IMR-90 (cell line): ENCODE measurements around the gene OR4N2. TPM values are rescaled to one million over a fixed set of nuclear protein-coding genes. Genes with fewer than 3 reads are reported as not detected.
A peak's percentile ranks its signal among the peaks of the same experiment; 100 is the strongest.
"Not testable (repeated sequence)": the region's sequence is repeated elsewhere in the genome, so short reads cannot be mapped to it uniquely, and the experiment has no call there.

Experiments
- ATAC-seq: fragments of 200-7000 bp; cut with Tn5 transposase; 2 replicates; pipeline ENCODE4 v1.9.1; 2020; ENCODE audit warnings: low read depth, mild to moderate bottlenecking, moderate library complexity
- BruUV-seq: library from RNA; stranded (reverse); fragments of 400-500 nt; replicated peaks from 2 replicates; lab custom pipeline; 2021; lab: Mats Ljungman, UMichigan
- CTCF ChIA-PET: fragments of 300-600 bp; formaldehyde crosslinking; extraction: SDS; loops from one replicate; lab custom pipeline; 2021; ENCODE audit warnings: antibody characterized with exemption; lab: Yijun Ruan, JAX
- POLR2A ChIA-PET: fragments of 300-600 bp; sonication (Branson Sonifier 250); formaldehyde crosslinking; loops from one replicate; lab custom pipeline; 2022; ENCODE audit warnings: antibody characterized with exemption; ENCODE audit not compliant: unreplicated experiment; lab: Charles Lee
- DNase-seq: peaks from one replicate; pipeline ENCODE4 v3.0.0; 2013
- H2AFZ ChIP-seq: replicated peaks from 2 replicates; pipeline ENCODE3; 2013; ENCODE audit warnings: low read length, mild to moderate bottlenecking; ENCODE audit not compliant: poor library complexity
- H2AK5ac ChIP-seq: 2 replicates; pipeline ENCODE4 v1.6.1; 2013; ENCODE audit warnings: low read depth, low read length, inconsistent platforms
- H2AK9ac ChIP-seq: replicated peaks from 2 replicates; pipeline ENCODE3; 2013; ENCODE audit warnings: mild to moderate bottlenecking, low read depth, low read length, moderate library complexity; ENCODE audit not compliant: poor library complexity
- H2BK120ac ChIP-seq: 2 replicates; pipeline ENCODE4 v1.6.1; 2013; ENCODE audit warnings: low read depth, low read length, inconsistent platforms
- H2BK15ac ChIP-seq: 3 replicates; pipeline ENCODE4 v1.6.1; 2013; ENCODE audit warnings: low read depth, low read length, inconsistent platforms
- H2BK20ac ChIP-seq: 2 replicates; pipeline ENCODE4 v1.6.1; 2013; ENCODE audit warnings: low read depth, mild to moderate bottlenecking, inconsistent platforms, low read length, moderate library complexity
- H2BK5ac ChIP-seq: 2 replicates; pipeline ENCODE4 v1.6.1; 2013; ENCODE audit warnings: mild to moderate bottlenecking, low read depth, low read length, inconsistent platforms; ENCODE audit not compliant: poor library complexity, severe bottlenecking
- H3K14ac ChIP-seq: replicated peaks from 2 replicates; pipeline ENCODE4 v1.6.1; 2013; ENCODE audit warnings: low read depth, low read length, inconsistent platforms
- H3K18ac ChIP-seq: 2 replicates; pipeline ENCODE4 v1.6.1; 2013; ENCODE audit warnings: low read depth, low read length, control low read depth
- H3K23ac ChIP-seq: 2 replicates; pipeline ENCODE4 v1.6.1; 2013; ENCODE audit warnings: low read depth, low read length, inconsistent platforms
- H3K27ac ChIP-seq: 2 replicates; pipeline ENCODE4 v1.5.1; 2013; ENCODE audit warnings: mild to moderate bottlenecking, control low read depth, low read length; ENCODE audit not compliant: insufficient read depth
- H3K27me3 ChIP-seq: 2 replicates; pipeline ENCODE4 v1.6.1; 2013; ENCODE audit warnings: low read length; ENCODE audit not compliant: control insufficient read depth, insufficient read depth
- H3K36me3 ChIP-seq: 2 replicates; pipeline ENCODE4 v1.6.1; 2013; ENCODE audit warnings: low read length, mixed read lengths; ENCODE audit not compliant: control insufficient read depth, insufficient read depth
- H3K4ac ChIP-seq: 2 replicates; pipeline ENCODE4 v1.6.1; 2013; ENCODE audit warnings: low read depth, low read length, inconsistent platforms
- H3K4me1 ChIP-seq: 2 replicates; pipeline ENCODE4 v1.6.1; 2013; ENCODE audit warnings: low read length, mixed read lengths; ENCODE audit not compliant: control insufficient read depth, insufficient read depth
- H3K4me2 ChIP-seq: 2 replicates; pipeline ENCODE4 v1.6.1; 2013; ENCODE audit warnings: low read depth, mild to moderate bottlenecking, control low read depth, low read length, moderate library complexity
- H3K4me3 ChIP-seq: 2 replicates; pipeline ENCODE4 v1.5.1; 2013; ENCODE audit warnings: low read depth, mild to moderate bottlenecking, control low read depth, low read length, moderate library complexity; ENCODE audit not compliant: insufficient read depth
- H3K56ac ChIP-seq: 2 replicates; pipeline ENCODE4 v1.6.1; 2013; ENCODE audit warnings: low read length, inconsistent platforms; ENCODE audit not compliant: insufficient read depth; ENCODE audit errors: extremely low read depth
- H3K79me1 ChIP-seq, 2 experiments: 2 replicates each; pipeline ENCODE4 v1.6.1; 2013; ENCODE audit warnings: low read length in 2 of 2, inconsistent platforms in 1 of 2, low read depth in 1 of 2
- H3K9ac ChIP-seq: 2 replicates; pipeline ENCODE4 v1.6.1; 2013; ENCODE audit warnings: low read depth, low read length, control low read depth
- H3K9me1 ChIP-seq: 2 replicates; pipeline ENCODE4 v1.6.1; 2013; ENCODE audit warnings: low read length, inconsistent platforms; ENCODE audit not compliant: insufficient read depth
- H3K9me3 ChIP-seq: 2 replicates; pipeline ENCODE4 v1.6.1; 2013; ENCODE audit warnings: low read length; ENCODE audit not compliant: control insufficient read depth, insufficient read depth
- H4K20me1 ChIP-seq: 2 replicates; pipeline ENCODE4 v1.6.1; 2013; ENCODE audit warnings: low read length, inconsistent platforms; ENCODE audit not compliant: insufficient read depth
- H4K5ac ChIP-seq: 2 replicates; pipeline ENCODE4 v1.6.1; 2013; ENCODE audit warnings: mild to moderate bottlenecking, low read depth, low read length, control low read depth
- H4K8ac ChIP-seq, 2 experiments: 2 replicates each; pipeline ENCODE4 v1.6.1; 2013; ENCODE audit warnings: low read depth in 2 of 2, low read length in 2 of 2, control low read depth in 1 of 2, inconsistent platforms in 1 of 2
- H4K91ac ChIP-seq: 2 replicates; pipeline ENCODE4 v1.6.1; 2013; ENCODE audit warnings: low read depth, low read length, inconsistent platforms; ENCODE audit not compliant: insufficient read depth
- WGBS, 2 experiments: methylation state at CpG; one replicate each; pipeline versions ENCODE4 v1.1.5 to v1.1.7; 2013; ENCODE audit warnings: missing lambda C conversion rate in 2 of 2; ENCODE audit not compliant: insufficient read length in 1 of 2; ENCODE audit errors: extremely low coverage in 2 of 2; 5-methylcytosine and 5-hydroxymethylcytosine counted together
- dilution Hi-C: fragments of 300-500 bp; cut with HindIII; formaldehyde crosslinking; loops from one replicate; pipeline ENCODE4 v1.14.3; 2018; ENCODE audit warnings: low sequenced_read_pairs; ENCODE audit not compliant: unreplicated experiment
- in situ Hi-C: fragments of 300-500 bp; cut with MboI; formaldehyde crosslinking; loops from 3 replicates; pipeline ENCODE4 v1.14.3; 2019; ENCODE audit warnings: low sequenced_read_pairs, inconsistent platforms, mixed read lengths
- intact Hi-C: fragments of 100-400 bp; cut with micrococcal nuclease; formaldehyde crosslinking; loops from 2 replicates; pipeline ENCODE4 v1.10.0; 2022
- polyA plus RNA-seq, 3 experiments: library from polyadenylated mRNA; depleted of rRNA; stranded (reverse); fragments of >200 nt; gene quantifications; 2 replicates each; pipeline ENCODE4 v1.2.3, GENCODE V29; 2012; ENCODE audit warnings: low replicate concordance in 1 of 3
- total RNA-seq: library from RNA; depleted of rRNA; stranded (reverse); fragments of >200 nt; gene quantifications from 2 replicates; pipeline ENCODE4 v1.2.3, GENCODE V29; 2012

The OR4N2 gene
- total and polyA plus RNA-seq, 2 of the 4 experiments (the other 2 are of a cell fraction), result not detected

DNA sequence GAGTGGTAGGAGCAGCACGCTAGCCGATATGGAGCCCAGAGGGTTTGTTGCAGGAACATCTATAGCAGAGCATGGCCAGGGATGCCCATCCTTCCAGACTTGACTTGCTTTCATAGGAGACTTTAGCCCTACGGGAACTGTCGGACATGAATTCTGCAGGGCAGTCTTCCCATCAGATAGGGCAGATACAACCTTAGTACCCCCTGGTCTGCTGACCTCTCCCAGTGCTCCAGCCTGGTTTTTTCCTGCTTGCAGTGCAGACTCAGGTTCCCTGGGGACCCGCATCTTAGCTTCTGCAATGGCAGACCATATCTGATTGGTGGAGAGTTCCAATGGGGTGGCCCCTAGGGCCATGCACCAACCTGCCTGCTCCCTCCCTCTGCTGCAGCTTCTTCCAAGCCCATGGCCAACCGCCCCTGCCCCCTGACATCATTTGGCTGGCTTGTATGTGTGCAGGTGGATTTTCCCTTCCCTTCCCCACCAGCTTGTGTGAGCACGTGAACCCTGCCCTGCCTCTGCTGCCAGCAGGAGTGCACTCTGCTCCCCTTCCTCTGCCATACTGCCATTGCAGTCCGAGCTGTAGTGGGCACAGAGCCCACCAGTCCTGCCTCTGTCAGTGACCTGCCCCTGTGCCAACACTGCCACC, 30.8 kb downstream of the OR4N2 start:
- H3K27me3 ChIP-seq, H3K4ac ChIP-seq, BruUV-seq, H3K23ac ChIP-seq, POLR2A ChIA-PET, H3K36me3 ChIP-seq, H3K4me2 ChIP-seq, H3K27ac ChIP-seq, H2AK5ac ChIP-seq, H3K9me1 ChIP-seq, ATAC-seq, H4K5ac ChIP-seq, H4K20me1 ChIP-seq, H2BK5ac ChIP-seq, H2BK20ac ChIP-seq, in situ Hi-C loops, H3K56ac ChIP-seq, H4K8ac ChIP-seq, H3K14ac ChIP-seq, H3K9ac ChIP-seq, H3K18ac ChIP-seq, DNase-seq, H4K91ac ChIP-seq, intact Hi-C loops, H3K79me1 ChIP-seq, H3K4me3 ChIP-seq, H2BK15ac ChIP-seq, dilution Hi-C loops, CTCF ChIA-PET, H2AFZ ChIP-seq, H2BK120ac ChIP-seq, H3K4me1 ChIP-seq: not testable (repeated sequence)
- H3K9me3 ChIP-seq, result peaks cover 22% of the 10 kb centered on the region
- WGBS, 2 experiments, result 63% methylated on average over 4 of the region's 8 CpGs; no CpG with 5 or more reads in 1 of the 2 experiments
- H2AK9ac ChIP-seq, result peak overlapping the region; percentile 22
